ENCODE measurements around the gene HOXA7. TPM values are rescaled to one million over a fixed set of nuclear protein-coding genes. Genes with fewer than 3 reads are reported as not detected.

HOXA7 gene
- polyA plus RNA-seq, 1 of the 3 experiments (the other 2 are of a cell fraction): not detected

- DNase-seq: no peak
- Histone ChIP-seq H4K20me1 (ENCODE audit: insufficient read depth) (no peaks in the 10 kb centered on the region), H3K27me3 (ENCODE audit: insufficient read depth) (peaks cover 91% of the 10 kb centered on the region), H2AFZ (ENCODE audit: low read depth) (no peak overlapping the region), H3K9me3 (no peaks in the 10 kb centered on the region), H3K36me3 (replicated peaks in 1 of 2; ENCODE audit: control insufficient read depth in 1 of 2, insufficient read depth in 2 of 2, low read length in 1 of 2) (no peaks in the 10 kb centered on the region), H3K4me3 (ENCODE audit: low read depth in 2 of 2, low read length in 1 of 2) (no peak overlapping the region), H3K79me2 (ENCODE audit: insufficient read depth) (no peaks in the 10 kb centered on the region), H3K9ac (no peak overlapping the region), H3K27ac (ENCODE audit: low read depth in 2 of 2, low read length in 1 of 2) (no peak overlapping the region), H3F3A (replicated peaks; ENCODE audit: insufficient read depth) (no peaks in the 10 kb centered on the region), H3K9me2 (no peaks in the 10 kb centered on the region), H3K4me2 (no peak overlapping the region), H3K4me1 (ENCODE audit: control insufficient read depth in 1 of 2, insufficient read depth in 2 of 2, low read depth in 1 of 2, low read length in 1 of 2) (peaks cover 0 to 1% of the 10 kb centered on the region in 2 experiments; a peak in 1 of 4 replicates)
- TF ChIP-seq RAD21 (IDR thresholded peaks at IDR 0.05; ENCODE audit: low read length): no peak
- TF ChIP-seq CTCF (IDR thresholded peaks at IDR 0.05): no peak
- TF ChIP-seq TEAD4 (IDR thresholded peaks at IDR 0.05; ENCODE audit: borderline replicate concordance, insufficient read depth): no peak
- no peak for TF ChIP-seq RXRA (IDR thresholded peaks at IDR 0.05; ENCODE audit: borderline replicate concordance, low read depth)
- no peak for TF ChIP-seq CHD2 (IDR thresholded peaks at IDR 0.05; ENCODE audit: low read length, partially characterized antibody)
- TF ChIP-seq ELF1 (IDR thresholded peaks at IDR 0.05): no peak
- no peak for TF ChIP-seq MEF2A (IDR thresholded peaks at IDR 0.05; ENCODE audit: borderline replicate concordance, low read depth)
- 9% methylated on average over 5 of the region's 5 CpGs for WGBS (ENCODE audit: low lambda C conversion rate)
- ChIA-PET POLR2A (interaction anchor here (0.7 kb wide), 1 partner anchor 406 kb away, joined by 3 read pairs; no protein-coding TSS in a partner anchor), CTCF (interaction anchor here (0.7 to 3.4 kb wide), 2 partner anchors 36 to 334 kb away, joined by 3 to 18 read pairs; no protein-coding TSS in a partner anchor)
These were observed 30.5 kb downstream of the HOXA7 start for GRCh38 chr7:27125986-27126394.

GRCh38 chr7:27124902-27125689 lies 31.4 kb downstream of the HOXA7 start:
- Histone ChIP-seq H3K36me3 (replicated peaks in 1 of 2; ENCODE audit: control insufficient read depth in 1 of 2, insufficient read depth in 2 of 2, low read length in 1 of 2) (no peaks in the 10 kb centered on the region), H3K27me3 (ENCODE audit: insufficient read depth) (peaks cover 93% of the 10 kb centered on the region), H3K9ac (no peak overlapping the region), H3K4me1 (ENCODE audit: control insufficient read depth in 1 of 2, insufficient read depth in 2 of 2, low read depth in 1 of 2, low read length in 1 of 2) (no peaks in the 10 kb centered on the region), H3F3A (replicated peaks; ENCODE audit: insufficient read depth) (no peaks in the 10 kb centered on the region), H3K4me2 (no peak overlapping the region), H3K27ac (ENCODE audit: low read depth in 2 of 2, low read length in 1 of 2) (no peak overlapping the region), H3K79me2 (ENCODE audit: insufficient read depth) (no peaks in the 10 kb centered on the region), H3K9me3 (no peaks in the 10 kb centered on the region), H3K9me2 (no peaks in the 10 kb centered on the region), H3K4me3 (ENCODE audit: low read depth in 2 of 2, low read length in 1 of 2) (no peak overlapping the region), H4K20me1 (ENCODE audit: insufficient read depth) (no peaks in the 10 kb centered on the region), H2AFZ (ENCODE audit: low read depth) (no peak overlapping the region)
- CTCF ChIA-PET: interaction anchor here (1.5 kb wide), 1 partner anchor 15 kb away, joined by 4 read pairs; no protein-coding TSS in a partner anchor
- 8% methylated on average over 8 of the region's 8 CpGs for WGBS (ENCODE audit: low lambda C conversion rate)
- POLR2A ChIA-PET: no interaction called here
- no peak for DNase-seq
- no peak for TF ChIP-seq IRF3 (IDR thresholded peaks at IDR 0.05; ENCODE audit: low read depth, low read length)
- no peak for TF ChIP-seq NRF1 (IDR thresholded peaks at IDR 0.05; ENCODE audit: low read depth, low read length)
- TF ChIP-seq USF1 (IDR thresholded peaks at IDR 0.05; ENCODE audit: borderline replicate concordance, low read depth): no peak
- TF ChIP-seq FOSL2 (IDR thresholded peaks at IDR 0.05; ENCODE audit: borderline replicate concordance, low read depth): no peak
- TF ChIP-seq RXRA (IDR thresholded peaks at IDR 0.05; ENCODE audit: borderline replicate concordance, low read depth): no peak
- TF ChIP-seq TCF12 (IDR thresholded peaks at IDR 0.05): no peak
- TF ChIP-seq PBX3 (IDR thresholded peaks at IDR 0.05): no peak
- no peak for TF ChIP-seq ELF1 (IDR thresholded peaks at IDR 0.05)
- TF ChIP-seq MEF2A (IDR thresholded peaks at IDR 0.05; ENCODE audit: borderline replicate concordance, low read depth): no peak
- TF ChIP-seq JUND (IDR thresholded peaks at IDR 0.05): no peak
- TF ChIP-seq MAX (IDR thresholded peaks at IDR 0.05; ENCODE audit: low read depth): no peak
- no peak for TF ChIP-seq SMC3 (IDR thresholded peaks at IDR 0.05; ENCODE audit: low read depth, low read length)
- no peak for TF ChIP-seq MXI1 (IDR thresholded peaks at IDR 0.05; ENCODE audit: low read depth, low read length)
- no peak for TF ChIP-seq NFIC (IDR thresholded peaks at IDR 0.05; ENCODE audit: borderline replicate concordance)
- no peak for TF ChIP-seq RFX5 (IDR thresholded peaks at IDR 0.05; ENCODE audit: low read length)
- TF ChIP-seq TEAD4 (IDR thresholded peaks at IDR 0.05; ENCODE audit: borderline replicate concordance, insufficient read depth): no peak

Data from SK-N-SH (cell line).